ENCODE measurements around the gene PREB. TPM values are rescaled to one million over a fixed set of nuclear protein-coding genes. Genes with fewer than 3 reads are reported as not detected.
A peak's percentile ranks its signal among the peaks of the same experiment; 100 is the strongest.

PREB gene
- total and polyA plus RNA-seq, 2 experiments from 2014 or later = 109 to 130 TPM

GRCh38 chr2:27170581-27171337 is 36.3 kb upstream of the PREB start:
- no peak overlapping the region for H3K27ac ChIP-seq
- no peaks in the 10 kb centered on the region for H3K36me3 ChIP-seq
- DNase-seq (ENCODE audit: low read depth in 1 of 2, low spot score in 1 of 2) = peak in 1 of 2 donors; percentile 25
- peaks cover 26% of the 10 kb centered on the region for H3K27me3 ChIP-seq
- H3K9me3 ChIP-seq (ENCODE audit: low read depth) = no peaks in the 10 kb centered on the region
- H3K4me3 ChIP-seq = no peak overlapping the region
- TF ChIP-seq CTCF (IDR thresholded peaks at IDR 0.05; ENCODE audit: low read depth, low read length) = no peak
- peaks cover 4% of the 10 kb centered on the region for H3K4me1 ChIP-seq (ENCODE audit: low read depth)

- H3K27me3 ChIP-seq = peaks cover 3% of the 10 kb centered on the region
- no peak overlapping the region for H3K27ac ChIP-seq
- H3K4me3 ChIP-seq = no peak overlapping the region
- TF ChIP-seq CTCF (IDR thresholded peaks at IDR 0.05; ENCODE audit: low read depth, low read length) = no peak
- H3K4me1 ChIP-seq (ENCODE audit: low read depth) = peaks cover 4% of the 10 kb centered on the region
- H3K36me3 ChIP-seq = no peaks in the 10 kb centered on the region
- DNase-seq (ENCODE audit: low read depth in 1 of 2, low spot score in 1 of 2) = no peak
- no peaks in the 10 kb centered on the region for H3K9me3 ChIP-seq (ENCODE audit: low read depth)
Observed at GRCh38 chr2:27164960-27165763, 30.7 kb upstream of the PREB start.

GRCh38 chr2:27162151-27163121 is 28.0 kb upstream of the PREB start:
- H3K27me3 ChIP-seq = no peaks in the 10 kb centered on the region
- no peaks in the 10 kb centered on the region for H3K36me3 ChIP-seq
- peak in 1 of 2 donors; percentile 42 for DNase-seq (ENCODE audit: low read depth in 1 of 2, low spot score in 1 of 2)
- H3K4me1 ChIP-seq (ENCODE audit: low read depth) = peaks cover 4% of the 10 kb centered on the region
- no peak for TF ChIP-seq CTCF (IDR thresholded peaks at IDR 0.05; ENCODE audit: low read depth, low read length)
- H3K4me3 ChIP-seq = no peak overlapping the region
- no peak overlapping the region for H3K27ac ChIP-seq
- no peaks in the 10 kb centered on the region for H3K9me3 ChIP-seq (ENCODE audit: low read depth)

GRCh38 chr2:27160191-27160590 is 25.8 kb upstream of the PREB start:
- no peaks in the 10 kb centered on the region for H3K36me3 ChIP-seq
- no peak for TF ChIP-seq CTCF (IDR thresholded peaks at IDR 0.05; ENCODE audit: low read depth, low read length)
- peaks cover under 1% of the 10 kb centered on the region for H3K4me1 ChIP-seq (ENCODE audit: low read depth)
- H3K9me3 ChIP-seq (ENCODE audit: low read depth) = no peaks in the 10 kb centered on the region
- no peak for DNase-seq (ENCODE audit: low read depth in 1 of 2, low spot score in 1 of 2)
- no peak overlapping the region for H3K4me3 ChIP-seq
- no peaks in the 10 kb centered on the region for H3K27me3 ChIP-seq
- no peak overlapping the region for H3K27ac ChIP-seq

GRCh38 chr2:27159271-27159670 is 24.8 kb upstream of the PREB start:
- Histone ChIP-seq H3K4me1 (ENCODE audit: low read depth) (peaks cover 9% of the 10 kb centered on the region), H3K4me3 (no peak overlapping the region), H3K9me3 (ENCODE audit: low read depth) (no peaks in the 10 kb centered on the region), H3K27ac (no peak overlapping the region), H3K27me3 (no peaks in the 10 kb centered on the region), H3K36me3 (no peaks in the 10 kb centered on the region)
- DNase-seq (ENCODE audit: low read depth in 1 of 2, low spot score in 1 of 2) = no peak
- TF ChIP-seq CTCF (IDR thresholded peaks at IDR 0.05; ENCODE audit: low read depth, low read length) = no peak
